Breast epithelium (tissue), 4 donors: ENCODE results near the gene SPINK9. TPM values are rescaled to one million over a fixed set of nuclear protein-coding genes. Genes with fewer than 3 reads are reported as not detected.

Source experiments
- DNase-seq, 2 donors: peaks; one replicate each; pipeline ENCODE4 v3.0.0-alpha.2; 2019; ENCODE audit warnings: low spot score in 2 of 2
- H3K27ac ChIP-seq, 2 donors: fragments of 200-600 bp; sonication (generic) in 1 of 2; one replicate each; pipeline ENCODE4 v1.5.1; 2016 to 2019; ENCODE audit warnings: mild to moderate bottlenecking in 1 of 2
- H3K27me3 ChIP-seq, 2 donors: fragments of 200-600 bp; sonication (generic) in 1 of 2; one replicate each; pipeline versions ENCODE4 v1.5.1 to v1.6.0; 2017 to 2019; ENCODE audit warnings: control low read depth in 1 of 2, mild to moderate bottlenecking in 1 of 2
- H3K36me3 ChIP-seq: fragments of 200-600 bp; one replicate; pipeline ENCODE4 v1.5.1; 2019
- H3K4me1 ChIP-seq, 2 donors: fragments of 200-600 bp; sonication (generic); one replicate each; pipeline ENCODE4 v1.5.1; 2016 to 2019; ENCODE audit warnings: control low read depth in 1 of 2
- H3K4me3 ChIP-seq, 3 donors: fragments of 200-600 bp; sonication (generic); 1 replicate in 2 of 3; 2 replicates in 1 of 3; pipeline ENCODE4 v1.5.1; 2016 to 2019; ENCODE audit warnings: mild to moderate bottlenecking in 3 of 3, moderate library complexity in 2 of 3
- H3K9me3 ChIP-seq, 2 donors: fragments of 200-600 bp; sonication (generic) in 1 of 2; one replicate each; pipeline ENCODE4 v1.5.1; 2016 to 2019; ENCODE audit warnings: control low read depth in 1 of 2
- CTCF ChIP-seq, 3 donors: fragments of 450-650 bp; IDR thresholded peaks; one replicate each; pipeline ENCODE4 v1.5.1; 2016 to 2017; ENCODE audit warnings: antibody characterized with exemption in 3 of 3, mild to moderate bottlenecking in 3 of 3, moderate library complexity in 3 of 3
- POLR2A ChIP-seq: fragments of 450-650 bp; IDR thresholded peaks from one replicate; pipeline ENCODE4 v1.6.1; 2016; ENCODE audit warnings: antibody characterized with exemption, mild to moderate bottlenecking, moderate library complexity
- POLR2AphosphoS5 ChIP-seq, 3 donors: sonication (generic); formaldehyde crosslinking; IDR thresholded peaks; one replicate each; pipeline ENCODE4 v1.6.1; 2017; ENCODE audit warnings: antibody characterized with exemption in 3 of 3
- intact Hi-C: fragments of 100-400 bp; cut with DNase I; formaldehyde crosslinking; loops from one replicate; pipeline ENCODE4 v1.15.1; 2023; ENCODE audit warnings: low total_unique reads
- total RNA-seq, 3 donors: library from RNA; depleted of rRNA; stranded (reverse); fragments of >200 nt; gene quantifications; one replicate each; pipeline ENCODE4 v1.1.0, GENCODE V29; 2016

SPINK9 gene
- total RNA-seq, 3 donors from 2014 or later, result not detected

- intact Hi-C loops, result no loop called here
- Histone ChIP-seq H3K9me3 (no peaks in the 10 kb centered on the region), H3K36me3 (no peaks in the 10 kb centered on the region), H3K27me3 (no peaks in the 10 kb centered on the region), H3K4me3 (no peak overlapping the region), H3K4me1 (no peaks in the 10 kb centered on the region), H3K27ac (no peak overlapping the region)
- no peak for DNase-seq
- TF ChIP-seq POLR2A (no peak), CTCF (IDR thresholded peaks at IDR 0.05) (no peak), POLR2AphosphoS5 (IDR thresholded peaks at IDR 0.05) (no peak)
Observed at GRCh38 chr5:148333262-148333849, 2.0 kb upstream of the SPINK9 start.

GRCh38 chr5:148336704-148337435 lies 1.5 kb downstream of the SPINK9 start:
- Histone ChIP-seq H3K4me3 (no peak overlapping the region), H3K4me1 (no peaks in the 10 kb centered on the region), H3K36me3 (peaks cover 3% of the 10 kb centered on the region), H3K9me3 (no peaks in the 10 kb centered on the region), H3K27ac (no peak overlapping the region), H3K27me3 (no peaks in the 10 kb centered on the region)
- intact Hi-C loops, result no loop called here
- no peak for DNase-seq
- no peak for TF ChIP-seq CTCF (IDR thresholded peaks at IDR 0.05)
- TF ChIP-seq POLR2A, result no peak
- TF ChIP-seq POLR2AphosphoS5 (IDR thresholded peaks at IDR 0.05), result no peak

- Histone ChIP-seq H3K4me3 (no peak overlapping the region), H3K27ac (no peak overlapping the region), H3K27me3 (no peaks in the 10 kb centered on the region), H3K9me3 (no peaks in the 10 kb centered on the region), H3K36me3 (peaks cover 3% of the 10 kb centered on the region), H3K4me1 (no peaks in the 10 kb centered on the region)
- no peak for TF ChIP-seq POLR2AphosphoS5 (IDR thresholded peaks at IDR 0.05)
- TF ChIP-seq CTCF (IDR thresholded peaks at IDR 0.05), result no peak
- no peak for TF ChIP-seq POLR2A
- intact Hi-C loops, result no loop called here
- DNase-seq, result no peak
Observed at GRCh38 chr5:148342371-148343045, 7.1 kb downstream of the SPINK9 start.

GRCh38 chr5:148343046-148343407 lies 7.7 kb downstream of the SPINK9 start:
- Histone ChIP-seq H3K27me3 (no peaks in the 10 kb centered on the region), H3K9me3 (no peaks in the 10 kb centered on the region), H3K4me1 (no peaks in the 10 kb centered on the region), H3K27ac (no peak overlapping the region), H3K4me3 (no peak overlapping the region), H3K36me3 (peaks cover 3% of the 10 kb centered on the region)
- intact Hi-C loops, result no loop called here
- no peak for TF ChIP-seq POLR2AphosphoS5 (IDR thresholded peaks at IDR 0.05)
- TF ChIP-seq CTCF (IDR thresholded peaks at IDR 0.05), result no peak
- TF ChIP-seq POLR2A, result no peak
- no peak for DNase-seq
